ENCODE data around the gene TIGIT.

TIGIT gene

GRCh38 chr3:114355653-114356052 lies 61.8 kb downstream of the TIGIT start:
- DNase-seq: no peak

GRCh38 chr3:114356066-114356465 lies 62.2 kb downstream of the TIGIT start:
- DNase-seq: no peak

GRCh38 chr3:114356525-114356924 lies 62.7 kb downstream of the TIGIT start:
- no peak for DNase-seq
